Stimulated activated CD4-positive, alpha-beta T cell treated with anti-CD3 and anti-CD28 coated beads, Interleukin-4, amount 100 ng/mL, for 1 hour (primary cell): ENCODE results near the gene FAM83C.
"Not testable (repeated sequence)": the region's sequence is repeated elsewhere in the genome, so short reads cannot be mapped to it uniquely, and the experiment has no call there.

Experiments
- DNase-seq: peaks from one replicate; pipeline ENCODE4 v3.0.0-alpha.2; 2020

Gene FAM83C

GRCh38 chr20:35317416-35318210, 25.4 kb upstream of the FAM83C start:
- no peak for DNase-seq

GRCh38 chr20:35316086-35316485, 23.9 kb upstream of the FAM83C start:
- DNase-seq: no peak

- DNase-seq: not testable (repeated sequence)
Observed at GRCh38 chr20:35315632-35316020, 23.4 kb upstream of the FAM83C start.

GRCh38 chr20:35314816-35315631, 22.8 kb upstream of the FAM83C start:
- no peak for DNase-seq

- DNase-seq: no peak
Observed at GRCh38 chr20:35312318-35312717, 20.1 kb upstream of the FAM83C start.

GRCh38 chr20:35311822-35312221, 19.6 kb upstream of the FAM83C start:
- no peak for DNase-seq

- peak; percentile 65 for DNase-seq
Observed at GRCh38 chr20:35311409-35311808, 19.2 kb upstream of the FAM83C start.

GRCh38 chr20:35307666-35308653, 15.7 kb upstream of the FAM83C start:
- DNase-seq: no peak

GRCh38 chr20:35306931-35307517, 14.8 kb upstream of the FAM83C start:
- DNase-seq: peak; percentile 24

GRCh38 chr20:35305682-35306556, 13.7 kb upstream of the FAM83C start:
- peak; percentile 66 for DNase-seq

GRCh38 chr20:35304956-35305355, 12.7 kb upstream of the FAM83C start:
- DNase-seq: no peak

- peak; percentile 76 for DNase-seq
Observed at GRCh38 chr20:35303735-35304491, 11.7 kb upstream of the FAM83C start.

- DNase-seq: no peak
Observed at GRCh38 chr20:35303382-35303734, 11.1 kb upstream of the FAM83C start.

GRCh38 chr20:35302421-35303335, 10.5 kb upstream of the FAM83C start:
- DNase-seq: no peak

- DNase-seq: no peak
Observed at GRCh38 chr20:35301426-35301825, 9.2 kb upstream of the FAM83C start.

- no peak for DNase-seq
Observed at GRCh38 chr20:35300469-35301262, 8.4 kb upstream of the FAM83C start.

GRCh38 chr20:35299780-35300179, 7.6 kb upstream of the FAM83C start:
- no peak for DNase-seq

GRCh38 chr20:35298264-35298663, 6.0 kb upstream of the FAM83C start:
- no peak for DNase-seq

GRCh38 chr20:35297740-35298139, 5.5 kb upstream of the FAM83C start:
- DNase-seq: no peak
